ENCODE data around the gene OR2T27. TPM values are rescaled to one million over a fixed set of nuclear protein-coding genes. Genes with fewer than 3 reads are reported as not detected.

The OR2T27 gene
- total and polyA plus RNA-seq, 12 donors = not detected

GRCh38 chr1:248610301-248610700 lies 45.0 kb downstream of the OR2T27 start:
- no peak for ATAC-seq
- Histone ChIP-seq H3K4me1 (no peaks in the 10 kb centered on the region), H3K4me3 (no peak overlapping the region), H3K9me3 (no peaks in the 10 kb centered on the region), H3K27me3 (peaks cover 0 to 10% (median 0%) of the 10 kb centered on the region in 7 donors), H3K27ac (no peak overlapping the region), H3K36me3 (no peaks in the 10 kb centered on the region)
- WGBS, 2 donors = 36 to 47% methylated on average over 3 of the region's 3 CpGs
- TF ChIP-seq CTCF (IDR thresholded peaks at IDR 0.05) = no peak
- intact Hi-C loops (cut with DNase I) = no loop called here
- no peak for DNase-seq

Other genes with a start within 250 kb of the OR2T27 start
- gene OR2T2, start 209.9 kb downstream of the OR2T27 start, total RNA-seq = not detected
- not detected for gene OR2T2, start 209.9 kb downstream of the OR2T27 start, polyA plus RNA-seq
- not detected for gene OR2T3, start 182.2 kb downstream of the OR2T27 start, total RNA-seq
- gene OR2T3, start 182.2 kb downstream of the OR2T27 start, polyA plus RNA-seq = not detected
- gene OR2T5, start 166.9 kb downstream of the OR2T27 start, total RNA-seq = not detected
- gene OR2T5, start 166.9 kb downstream of the OR2T27 start, polyA plus RNA-seq = not detected
- not detected for gene OR2G6, start 147.5 kb downstream of the OR2T27 start, total RNA-seq
- not detected for gene OR2G6, start 147.5 kb downstream of the OR2T27 start, polyA plus RNA-seq
- gene OR2T29, start 92.8 kb downstream of the OR2T27 start, total RNA-seq = not detected
- not detected for gene OR2T29, start 92.8 kb downstream of the OR2T27 start, polyA plus RNA-seq
- gene OR2T34, start 80.8 kb downstream of the OR2T27 start, total RNA-seq = not detected
- gene OR2T34, start 80.8 kb downstream of the OR2T27 start, polyA plus RNA-seq = not detected
- gene OR2T10, start 57.8 kb downstream of the OR2T27 start, total RNA-seq = not detected
- not detected for gene OR2T10, start 57.8 kb downstream of the OR2T27 start, polyA plus RNA-seq
- gene OR2T11, start 20.4 kb downstream of the OR2T27 start, total RNA-seq = not detected
- gene OR2T11, start 20.4 kb downstream of the OR2T27 start, polyA plus RNA-seq = not detected
- not detected for gene OR2T35, start 10.2 kb downstream of the OR2T27 start, total RNA-seq
- not detected for gene OR2T35, start 10.2 kb downstream of the OR2T27 start, polyA plus RNA-seq
- gene OR14I1, start 47.2 kb upstream of the OR2T27 start, total RNA-seq = not detected
- gene OR14I1, start 47.2 kb upstream of the OR2T27 start, polyA plus RNA-seq = not detected
- not detected for gene LYPD8, start 100.2 kb upstream of the OR2T27 start, total RNA-seq
- gene LYPD8, start 100.2 kb upstream of the OR2T27 start, polyA plus RNA-seq = not detected
- 10 to 100 TPM; 14.9 to 26.2 (median 18.0) TPM for gene SH3BP5L, start 170.4 kb upstream of the OR2T27 start, total RNA-seq
- 10 to 100 TPM; 19.2 to 30.5 TPM for gene SH3BP5L, start 170.4 kb upstream of the OR2T27 start, polyA plus RNA-seq
- gene ZNF672, start 182.7 kb upstream of the OR2T27 start, total RNA-seq = 10 to 100 TPM; 31.9 to 44.4 (median 37.3) TPM
- gene ZNF672, start 182.7 kb upstream of the OR2T27 start, polyA plus RNA-seq = 10 to 100 TPM; 16.1 to 36.1 TPM
- 10 to 100 TPM in 9 of 10 donors, 1 to 10 TPM in 1; 7.1 to 26.5 (median 11.8) TPM for gene ZNF692, start 203.6 kb upstream of the OR2T27 start, total RNA-seq
- gene ZNF692, start 203.6 kb upstream of the OR2T27 start, polyA plus RNA-seq = 100 to 1,000 TPM in 1 of 2 donors, 10 to 100 TPM in 1; 23.0 to 102 TPM